ENCODE data around the gene PRCP.

DNA sequence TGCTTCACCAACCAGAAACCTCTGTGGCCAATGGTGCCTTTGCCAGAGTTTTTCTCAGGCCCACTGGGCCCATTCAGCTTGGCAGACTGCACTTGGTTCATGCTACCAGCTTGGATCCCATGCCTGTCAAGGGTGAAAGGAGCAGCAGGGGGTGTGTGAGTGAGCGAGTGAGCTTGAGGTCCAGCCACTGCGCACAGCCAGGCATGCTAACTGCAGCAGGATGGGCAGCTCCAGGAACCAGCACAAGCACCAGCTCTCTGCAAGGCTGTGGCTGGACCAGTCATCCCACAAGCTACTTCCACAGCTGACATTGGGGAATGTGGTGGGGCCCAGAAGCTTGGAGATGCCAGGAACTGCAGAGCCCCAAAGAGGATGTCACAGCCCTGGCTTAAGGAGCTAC is 42.1 kb upstream of the PRCP start:
- TF ChIP-seq, protein P1, sequence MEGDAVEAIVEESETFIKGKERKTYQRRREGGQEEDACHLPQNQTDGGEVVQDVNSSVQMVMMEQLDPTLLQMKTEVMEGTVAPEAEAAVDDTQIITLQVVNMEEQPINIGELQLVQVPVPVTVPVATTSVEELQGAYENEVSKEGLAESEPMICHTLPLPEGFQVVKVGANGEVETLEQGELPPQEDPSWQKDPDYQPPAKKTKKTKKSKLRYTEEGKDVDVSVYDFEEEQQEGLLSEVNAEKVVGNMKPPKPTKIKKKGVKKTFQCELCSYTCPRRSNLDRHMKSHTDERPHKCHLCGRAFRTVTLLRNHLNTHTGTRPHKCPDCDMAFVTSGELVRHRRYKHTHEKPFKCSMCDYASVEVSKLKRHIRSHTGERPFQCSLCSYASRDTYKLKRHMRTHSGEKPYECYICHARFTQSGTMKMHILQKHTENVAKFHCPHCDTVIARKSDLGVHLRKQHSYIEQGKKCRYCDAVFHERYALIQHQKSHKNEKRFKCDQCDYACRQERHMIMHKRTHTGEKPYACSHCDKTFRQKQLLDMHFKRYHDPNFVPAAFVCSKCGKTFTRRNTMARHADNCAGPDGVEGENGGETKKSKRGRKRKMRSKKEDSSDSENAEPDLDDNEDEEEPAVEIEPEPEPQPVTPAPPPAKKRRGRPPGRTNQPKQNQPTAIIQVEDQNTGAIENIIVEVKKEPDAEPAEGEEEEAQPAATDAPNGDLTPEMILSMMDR (conservative IDR thresholded peaks at IDR 0.05; ENCODE audit: low read depth, low read length): no peak
- no peak for TF ChIP-seq EZH2 (IDR thresholded peaks at IDR 0.05; ENCODE audit: low read length, unreplicated experiment)
- no peak for TF ChIP-seq EZH2phosphoT487 (IDR thresholded peaks at IDR 0.05; ENCODE audit: borderline replicate concordance, low read length)

Data from PC-3 (cell line).